H1 (cell line): Measurements from ENCODE around the gene SSPN. TPM values are rescaled to one million over a fixed set of nuclear protein-coding genes. Genes with fewer than 3 reads are reported as not detected.

Experiments used
- RAD21 ChIP-seq, 2 experiments: IDR thresholded peaks in 1 of 2; conservative IDR thresholded peaks in 1 of 2; 2 replicates each; pipeline ENCODE4 v1.6.1; 2011; ENCODE audit warnings: low read depth in 2 of 2, low read length in 2 of 2, improper control_type of control experiment in 1 of 2, inconsistent platforms in 1 of 2, mild to moderate bottlenecking in 1 of 2, moderate library complexity in 1 of 2
- RNF2 ChIP-seq: fragments of 200-900, 300-1000 bp; sonication (generic); IDR thresholded peaks from 2 replicates; pipeline ENCODE4 v1.7.1; 2016; ENCODE audit warnings: borderline replicate concordance, low read depth, mild to moderate bottlenecking, antibody characterized with exemption, low read length; ENCODE audit not compliant: poor library complexity, severe bottlenecking; ENCODE audit errors: missing control alignments
- SIRT6 ChIP-seq: IDR thresholded peaks from one replicate; pipeline ENCODE4 v1.7.1; 2012; ENCODE audit warnings: low read length, inconsistent platforms
- polyA plus RNA-seq, 7 experiments: library from polyadenylated mRNA; depleted of rRNA in 3 of 7; stranded (reverse) in 5 of 7; unstranded in 2 of 7; fragments of >200 nt in 5 of 7; fragments of 200-250 nt in 2 of 7; gene quantifications; 1 replicate in 5 of 7; 2 replicates in 1 of 7; 4 replicates in 1 of 7; pipeline versions ENCODE4 v1.2.1 to v1.2.3, GENCODE V29; 2011 to 2013; ENCODE audit warnings: missing spikeins in 2 of 7, mixed read lengths in 2 of 7
- total RNA-seq: library from RNA; stranded (reverse); fragmentation: NEBNext Ultra II Directional; extraction: Animal tissue kit (Norgen Biotek cat#: 25700); gene quantifications from 2 replicates; pipeline ENCODE4 v1.2.1, GENCODE V29; 2021
- TF ChIP-seq, protein P1 (sequence below): fragments of 300-600 bp; sonication (generic); IDR thresholded peaks from 2 replicates; pipeline ENCODE4 v1.7.1; 2012; ENCODE audit warnings: low read length, moderate library complexity, mild to moderate bottlenecking, inconsistent platforms; ENCODE audit not compliant: insufficient replicate concordance

Gene SSPN
- total and polyA plus RNA-seq, 2 of the 8 experiments (the other 6 are each of a cell fraction or from before 2014, with no cell fraction given): 0.86 to 1.8 TPM

DNA sequence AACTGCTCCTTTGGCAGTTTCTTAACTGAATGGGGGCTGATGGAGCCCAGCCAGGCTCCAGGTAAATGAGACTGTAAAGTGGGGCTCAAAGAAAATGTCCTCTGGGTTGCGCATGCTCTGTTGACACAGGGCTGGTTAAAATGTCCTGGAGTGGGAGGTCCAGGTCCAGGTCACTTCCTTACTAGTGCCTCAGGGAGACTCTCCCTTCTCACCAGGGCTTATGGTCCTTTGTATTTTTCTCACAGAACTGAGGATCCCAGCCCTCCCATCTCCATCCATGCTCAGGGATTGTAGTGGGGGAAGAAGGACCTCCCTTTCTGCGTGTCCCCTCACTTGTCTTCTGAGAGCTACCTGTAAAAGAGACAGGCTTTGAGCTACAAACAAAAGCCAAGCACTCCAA, 77.5 kb downstream of the SSPN start (continued):
- TF ChIP-seq, protein P1, sequence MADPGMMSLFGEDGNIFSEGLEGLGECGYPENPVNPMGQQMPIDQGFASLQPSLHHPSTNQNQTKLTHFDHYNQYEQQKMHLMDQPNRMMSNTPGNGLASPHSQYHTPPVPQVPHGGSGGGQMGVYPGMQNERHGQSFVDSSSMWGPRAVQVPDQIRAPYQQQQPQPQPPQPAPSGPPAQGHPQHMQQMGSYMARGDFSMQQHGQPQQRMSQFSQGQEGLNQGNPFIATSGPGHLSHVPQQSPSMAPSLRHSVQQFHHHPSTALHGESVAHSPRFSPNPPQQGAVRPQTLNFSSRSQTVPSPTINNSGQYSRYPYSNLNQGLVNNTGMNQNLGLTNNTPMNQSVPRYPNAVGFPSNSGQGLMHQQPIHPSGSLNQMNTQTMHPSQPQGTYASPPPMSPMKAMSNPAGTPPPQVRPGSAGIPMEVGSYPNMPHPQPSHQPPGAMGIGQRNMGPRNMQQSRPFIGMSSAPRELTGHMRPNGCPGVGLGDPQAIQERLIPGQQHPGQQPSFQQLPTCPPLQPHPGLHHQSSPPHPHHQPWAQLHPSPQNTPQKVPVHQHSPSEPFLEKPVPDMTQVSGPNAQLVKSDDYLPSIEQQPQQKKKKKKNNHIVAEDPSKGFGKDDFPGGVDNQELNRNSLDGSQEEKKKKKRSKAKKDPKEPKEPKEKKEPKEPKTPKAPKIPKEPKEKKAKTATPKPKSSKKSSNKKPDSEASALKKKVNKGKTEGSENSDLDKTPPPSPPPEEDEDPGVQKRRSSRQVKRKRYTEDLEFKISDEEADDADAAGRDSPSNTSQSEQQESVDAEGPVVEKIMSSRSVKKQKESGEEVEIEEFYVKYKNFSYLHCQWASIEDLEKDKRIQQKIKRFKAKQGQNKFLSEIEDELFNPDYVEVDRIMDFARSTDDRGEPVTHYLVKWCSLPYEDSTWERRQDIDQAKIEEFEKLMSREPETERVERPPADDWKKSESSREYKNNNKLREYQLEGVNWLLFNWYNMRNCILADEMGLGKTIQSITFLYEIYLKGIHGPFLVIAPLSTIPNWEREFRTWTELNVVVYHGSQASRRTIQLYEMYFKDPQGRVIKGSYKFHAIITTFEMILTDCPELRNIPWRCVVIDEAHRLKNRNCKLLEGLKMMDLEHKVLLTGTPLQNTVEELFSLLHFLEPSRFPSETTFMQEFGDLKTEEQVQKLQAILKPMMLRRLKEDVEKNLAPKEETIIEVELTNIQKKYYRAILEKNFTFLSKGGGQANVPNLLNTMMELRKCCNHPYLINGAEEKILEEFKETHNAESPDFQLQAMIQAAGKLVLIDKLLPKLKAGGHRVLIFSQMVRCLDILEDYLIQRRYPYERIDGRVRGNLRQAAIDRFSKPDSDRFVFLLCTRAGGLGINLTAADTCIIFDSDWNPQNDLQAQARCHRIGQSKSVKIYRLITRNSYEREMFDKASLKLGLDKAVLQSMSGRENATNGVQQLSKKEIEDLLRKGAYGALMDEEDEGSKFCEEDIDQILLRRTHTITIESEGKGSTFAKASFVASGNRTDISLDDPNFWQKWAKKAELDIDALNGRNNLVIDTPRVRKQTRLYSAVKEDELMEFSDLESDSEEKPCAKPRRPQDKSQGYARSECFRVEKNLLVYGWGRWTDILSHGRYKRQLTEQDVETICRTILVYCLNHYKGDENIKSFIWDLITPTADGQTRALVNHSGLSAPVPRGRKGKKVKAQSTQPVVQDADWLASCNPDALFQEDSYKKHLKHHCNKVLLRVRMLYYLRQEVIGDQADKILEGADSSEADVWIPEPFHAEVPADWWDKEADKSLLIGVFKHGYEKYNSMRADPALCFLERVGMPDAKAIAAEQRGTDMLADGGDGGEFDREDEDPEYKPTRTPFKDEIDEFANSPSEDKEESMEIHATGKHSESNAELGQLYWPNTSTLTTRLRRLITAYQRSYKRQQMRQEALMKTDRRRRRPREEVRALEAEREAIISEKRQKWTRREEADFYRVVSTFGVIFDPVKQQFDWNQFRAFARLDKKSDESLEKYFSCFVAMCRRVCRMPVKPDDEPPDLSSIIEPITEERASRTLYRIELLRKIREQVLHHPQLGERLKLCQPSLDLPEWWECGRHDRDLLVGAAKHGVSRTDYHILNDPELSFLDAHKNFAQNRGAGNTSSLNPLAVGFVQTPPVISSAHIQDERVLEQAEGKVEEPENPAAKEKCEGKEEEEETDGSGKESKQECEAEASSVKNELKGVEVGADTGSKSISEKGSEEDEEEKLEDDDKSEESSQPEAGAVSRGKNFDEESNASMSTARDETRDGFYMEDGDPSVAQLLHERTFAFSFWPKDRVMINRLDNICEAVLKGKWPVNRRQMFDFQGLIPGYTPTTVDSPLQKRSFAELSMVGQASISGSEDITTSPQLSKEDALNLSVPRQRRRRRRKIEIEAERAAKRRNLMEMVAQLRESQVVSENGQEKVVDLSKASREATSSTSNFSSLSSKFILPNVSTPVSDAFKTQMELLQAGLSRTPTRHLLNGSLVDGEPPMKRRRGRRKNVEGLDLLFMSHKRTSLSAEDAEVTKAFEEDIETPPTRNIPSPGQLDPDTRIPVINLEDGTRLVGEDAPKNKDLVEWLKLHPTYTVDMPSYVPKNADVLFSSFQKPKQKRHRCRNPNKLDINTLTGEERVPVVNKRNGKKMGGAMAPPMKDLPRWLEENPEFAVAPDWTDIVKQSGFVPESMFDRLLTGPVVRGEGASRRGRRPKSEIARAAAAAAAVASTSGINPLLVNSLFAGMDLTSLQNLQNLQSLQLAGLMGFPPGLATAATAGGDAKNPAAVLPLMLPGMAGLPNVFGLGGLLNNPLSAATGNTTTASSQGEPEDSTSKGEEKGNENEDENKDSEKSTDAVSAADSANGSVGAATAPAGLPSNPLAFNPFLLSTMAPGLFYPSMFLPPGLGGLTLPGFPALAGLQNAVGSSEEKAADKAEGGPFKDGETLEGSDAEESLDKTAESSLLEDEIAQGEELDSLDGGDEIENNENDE: no peak
- TF ChIP-seq RAD21 (IDR thresholded peaks at IDR 0.05 in 1 of 2, conservative IDR thresholded peaks at IDR 0.05 in 1 of 2; ENCODE audit: low read depth in 2 of 2, low read length in 2 of 2) (no peak), RNF2 (no peak), SIRT6 (no peak)
